Ascending aorta (tissue), 2 donors: ENCODE data around the gene DPH5. TPM values are rescaled to one million over a fixed set of nuclear protein-coding genes. Genes with fewer than 3 reads are reported as not detected.
A peak's percentile ranks its signal among the peaks of the same experiment; 100 is the strongest.

ENCODE experiments used
- DNase-seq, 2 donors: peaks; one replicate each; pipeline ENCODE4 v3.0.0-alpha.2; 2019; ENCODE audit warnings: low spot score in 2 of 2
- H3K27ac ChIP-seq, 2 donors: fragments of 200-600 bp; sonication (generic); one replicate each; pipeline ENCODE4 v1.5.1; 2016 to 2017; ENCODE audit warnings: mild to moderate bottlenecking in 1 of 2
- H3K27me3 ChIP-seq: fragments of 200-600 bp; sonication (generic); one replicate; pipeline ENCODE4 v1.5.1; 2017
- H3K36me3 ChIP-seq, 2 donors: fragments of 200-600 bp; sonication (generic); one replicate each; pipeline ENCODE4 v1.5.1; 2016
- H3K4me1 ChIP-seq, 2 donors: fragments of 200-600 bp; sonication (generic); one replicate each; pipeline ENCODE4 v1.5.1; 2016 to 2017; ENCODE audit warnings: mild to moderate bottlenecking in 1 of 2
- H3K4me3 ChIP-seq, 2 donors: fragments of 200-600 bp; sonication (generic); one replicate each; pipeline ENCODE4 v1.5.1; 2016 to 2017; ENCODE audit warnings: mild to moderate bottlenecking in 1 of 2
- H3K9me3 ChIP-seq, 2 donors: fragments of 200-600 bp; sonication (generic); one replicate each; pipeline ENCODE4 v1.5.1; 2016
- CTCF ChIP-seq, 3 experiments: fragments of 200-600 bp in 2 of 3; fragments of 450-650 bp in 1 of 3; sonication (generic) in 2 of 3; IDR thresholded peaks; one replicate each; pipeline ENCODE4 v1.5.1; 2016 to 2019; ENCODE audit warnings: antibody characterized with exemption in 3 of 3, mild to moderate bottlenecking in 1 of 3, moderate library complexity in 1 of 3
- intact Hi-C: fragments of 100-400 bp; cut with DNase I; formaldehyde crosslinking; loops from one replicate; pipeline ENCODE4 v1.15.1; 2023
- total RNA-seq: library from RNA; depleted of rRNA; stranded (reverse); fragments of >200 nt; gene quantifications from one replicate; pipeline ENCODE4 v1.1.0, GENCODE V29; 2016

The DPH5 gene
- total RNA-seq, 1 donor from 2014 or later = 1.1 TPM

GRCh38 chr1:101002551-101002950 is 23.0 kb downstream of the DPH5 start:
- intact Hi-C loops = no loop called here
- Histone ChIP-seq H3K27ac (peak overlapping the region in 1 of 2 donors; percentile 4), H3K27me3 (no peaks in the 10 kb centered on the region), H3K36me3 (peaks cover 0 to 4% of the 10 kb centered on the region in 2 donors), H3K4me3 (no peak overlapping the region), H3K4me1 (peaks cover 0 to 11% of the 10 kb centered on the region in 2 donors), H3K9me3 (no peaks in the 10 kb centered on the region)
- TF ChIP-seq CTCF (IDR thresholded peaks at IDR 0.05) = no peak
- no peak for DNase-seq

- no peaks in the 10 kb centered on the region for H3K27me3 ChIP-seq
- intact Hi-C loops = no loop called here
- H3K4me3 ChIP-seq = no peak overlapping the region
- no peaks in the 10 kb centered on the region for H3K9me3 ChIP-seq
- peaks cover 0 to 11% of the 10 kb centered on the region in 2 donors for H3K4me1 ChIP-seq
- no peak for DNase-seq
- no peak for TF ChIP-seq CTCF (IDR thresholded peaks at IDR 0.05)
- H3K27ac ChIP-seq = no peak overlapping the region
- peaks cover 0 to 4% of the 10 kb centered on the region in 2 donors for H3K36me3 ChIP-seq
Measured at GRCh38 chr1:101000131-101000873, 25.3 kb downstream of the DPH5 start.

GRCh38 chr1:100998426-100998825 is 27.2 kb downstream of the DPH5 start:
- no peak for DNase-seq
- peaks cover 0 to 3% of the 10 kb centered on the region in 2 donors for H3K4me1 ChIP-seq
- intact Hi-C loops = no loop called here
- no peaks in the 10 kb centered on the region for H3K9me3 ChIP-seq
- H3K27ac ChIP-seq = no peak overlapping the region
- H3K36me3 ChIP-seq = peaks cover 0 to 4% of the 10 kb centered on the region in 2 donors
- no peak overlapping the region for H3K4me3 ChIP-seq
- TF ChIP-seq CTCF (IDR thresholded peaks at IDR 0.05) = no peak
- H3K27me3 ChIP-seq = no peaks in the 10 kb centered on the region

GRCh38 chr1:100995198-100995988 is 30.2 kb downstream of the DPH5 start:
- no peak for DNase-seq
- intact Hi-C loops = no loop called here
- H3K9me3 ChIP-seq = no peaks in the 10 kb centered on the region
- no peaks in the 10 kb centered on the region for H3K27me3 ChIP-seq
- no peak overlapping the region for H3K4me3 ChIP-seq
- H3K27ac ChIP-seq = no peak overlapping the region
- H3K4me1 ChIP-seq = no peaks in the 10 kb centered on the region
- TF ChIP-seq CTCF (IDR thresholded peaks at IDR 0.05) = no peak
- no peaks in the 10 kb centered on the region for H3K36me3 ChIP-seq

GRCh38 chr1:100989306-100990077 is 36.1 kb downstream of the DPH5 start:
- no peak for DNase-seq
- Histone ChIP-seq H3K36me3 (no peaks in the 10 kb centered on the region), H3K4me1 (no peaks in the 10 kb centered on the region), H3K27me3 (no peaks in the 10 kb centered on the region), H3K9me3 (no peaks in the 10 kb centered on the region), H3K27ac (no peak overlapping the region), H3K4me3 (no peak overlapping the region)
- intact Hi-C loops = no loop called here
- no peak for TF ChIP-seq CTCF (IDR thresholded peaks at IDR 0.05)
